LNCAP (cell line): ENCODE results near the gene LSP1.

Experiments used
- CTCF ChIP-seq: fragments of 450-650 bp; IDR thresholded peaks from 2 replicates; pipeline ENCODE4 v1.5.1; 2017; ENCODE audit warnings: mild to moderate bottlenecking

Gene LSP1

DNA sequence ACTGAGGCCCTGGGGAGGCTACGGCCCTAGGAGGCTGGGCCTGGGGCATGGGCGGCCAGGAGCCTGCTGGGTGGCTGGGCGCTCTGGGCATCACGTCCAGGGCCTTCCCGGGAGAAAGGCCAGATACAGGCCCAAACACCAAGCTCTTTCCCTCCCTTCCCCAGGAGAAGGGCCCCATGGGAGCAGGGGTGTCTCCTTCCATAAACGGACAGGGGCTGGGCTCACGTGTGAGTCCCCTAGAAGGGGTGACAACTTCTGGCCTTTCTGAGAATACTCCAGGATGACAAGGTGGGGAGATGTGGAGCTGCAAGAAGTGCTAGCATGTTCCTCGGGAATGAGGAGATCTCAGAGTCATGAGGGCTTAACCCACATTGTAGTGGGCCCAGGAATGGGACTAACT lies 37.6 kb upstream of the LSP1 start:
- no peak for TF ChIP-seq CTCF

- TF ChIP-seq CTCF, result no peak
These were observed 37.1 kb upstream of the LSP1 start for GRCh38 chr11:1815751-1816150.

GRCh38 chr11:1817000-1817399 lies 35.9 kb upstream of the LSP1 start:
- no peak for TF ChIP-seq CTCF

DNA sequence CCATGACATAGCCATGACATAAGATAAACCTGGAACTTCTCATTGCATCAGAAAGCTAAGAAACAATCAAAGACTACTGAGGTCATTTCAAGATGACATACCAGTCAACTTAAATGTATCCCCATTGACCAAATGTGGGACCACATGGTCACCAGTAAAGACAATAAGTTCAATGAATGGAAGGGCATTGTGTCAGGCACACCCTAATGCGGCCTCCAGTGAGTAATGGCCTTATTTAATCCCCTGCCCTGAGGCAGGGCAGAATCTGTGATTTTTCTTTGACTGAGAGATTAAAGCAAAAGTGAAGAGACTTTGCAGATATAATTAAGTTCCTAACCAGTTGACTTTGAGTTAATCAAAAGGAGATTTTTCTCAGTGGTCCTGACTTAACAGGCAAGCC lies 35.4 kb upstream of the LSP1 start:
- TF ChIP-seq CTCF, result no peak

DNA sequence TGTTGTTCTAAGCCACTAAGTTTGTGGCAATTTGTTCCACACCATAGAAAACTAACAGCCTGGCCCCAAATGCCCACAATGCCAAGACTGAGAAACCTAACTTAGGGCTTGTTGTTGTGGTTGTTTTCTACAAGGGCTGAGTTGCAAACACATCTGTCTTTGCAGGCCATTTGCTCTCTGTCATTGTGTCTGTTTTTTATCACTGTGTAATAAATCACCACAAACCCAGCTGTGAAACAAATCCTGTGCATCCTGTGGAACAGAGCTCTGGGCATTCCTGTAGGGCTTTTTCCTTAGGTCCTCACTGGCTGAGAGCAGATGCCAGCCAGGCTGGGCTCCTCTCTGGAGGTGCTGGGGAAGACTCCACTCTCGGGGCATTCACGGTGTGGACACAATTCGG lies 33.8 kb upstream of the LSP1 start:
- TF ChIP-seq CTCF, result no peak

- no peak for TF ChIP-seq CTCF
These were observed 32.2 kb upstream of the LSP1 start for GRCh38 chr11:1820463-1821325.

- TF ChIP-seq CTCF, result no peak
These were observed 31.3 kb upstream of the LSP1 start for GRCh38 chr11:1821562-1821961.
